Measurements from ENCODE around the gene SLC16A13. TPM values are rescaled to one million over a fixed set of nuclear protein-coding genes. Genes with fewer than 3 reads are reported as not detected.
A peak's percentile ranks its signal among the peaks of the same experiment; 100 is the strongest.

The SLC16A13 gene
- total and polyA plus RNA-seq, 7 experiments from 2014 or later = 1.8 to 20.9 (median 4.4) TPM

DNA sequence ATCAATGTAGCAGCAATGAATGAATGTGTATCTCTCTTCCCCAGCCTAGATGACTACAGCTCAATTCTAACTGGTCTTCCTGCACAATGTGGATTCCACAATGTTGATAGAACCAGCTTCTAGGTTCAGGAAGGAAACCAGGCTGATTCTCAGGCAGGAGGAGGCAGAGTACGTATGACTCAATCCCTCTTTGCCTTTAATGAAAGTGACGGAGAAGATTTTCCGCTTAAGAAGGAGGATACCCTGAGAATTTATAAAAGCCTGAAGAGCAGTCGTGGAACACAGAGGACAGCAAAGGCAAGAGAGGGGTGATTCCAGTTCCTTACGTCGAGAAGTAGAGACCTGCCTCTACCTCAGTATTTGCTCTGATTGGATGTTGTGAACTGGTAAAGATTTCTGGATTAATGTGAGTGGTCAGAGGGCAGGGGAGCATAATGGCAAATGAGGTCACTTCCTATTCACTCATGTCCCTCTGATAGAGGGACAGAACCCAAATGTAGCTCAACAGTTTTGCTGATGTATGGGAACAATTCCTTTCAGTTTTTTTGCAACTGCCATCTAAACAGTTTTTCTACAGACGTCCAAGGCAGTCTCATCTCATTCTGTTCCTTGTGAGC, 23.1 kb downstream of the SLC16A13 start:
- DNase-seq (no peak), ATAC-seq (no peak)
- peak overlapping the region in 1 of 9 donors; percentile 78 for H3K27ac Mint-ChIP-seq
- H3K36me3 Mint-ChIP-seq = no peaks in the 10 kb centered on the region
- no peaks in the 10 kb centered on the region for H3K9me3 Mint-ChIP-seq
- no peak overlapping the region for H3K4me3 Mint-ChIP-seq
- peaks cover 0 to 11% (median 3%) of the 10 kb centered on the region in 5 donors for H3K27me3 Mint-ChIP-seq
- peaks cover 0 to 8% (median 4%) of the 10 kb centered on the region in 7 donors for H3K4me1 Mint-ChIP-seq
- CTCF ChIA-PET = interaction anchor here (0.7 to 1.1 kb wide), 3 partner anchors 13 to 129 kb away, joined by 3 to 6 read pairs (median 4); no protein-coding TSS in a partner anchor
- Histone ChIP-seq H3K9me3 (ENCODE audit: control insufficient read depth in 2 of 3, low read length in 3 of 3) (no peaks in the 10 kb centered on the region), H3K36me3 (ENCODE audit: control insufficient read depth in 2 of 3, insufficient read depth in 3 of 3, low read length in 3 of 3) (no peaks in the 10 kb centered on the region), H3K4me3 (ENCODE audit: low read length) (no peak overlapping the region), H3K27ac (ENCODE audit: low read depth, low read length) (no peak overlapping the region), H3K4me1 (ENCODE audit: control insufficient read depth in 2 of 2, insufficient read depth in 2 of 2, low read length in 2 of 2) (no peaks in the 10 kb centered on the region), H3K27me3 (ENCODE audit: control insufficient read depth in 2 of 2, insufficient read depth in 2 of 2, low read length in 2 of 2) (no peaks in the 10 kb centered on the region)
- intact Hi-C loops (cut with micrococcal nuclease) = no loop called here
- POLR2A ChIA-PET = no interaction called here

DNA sequence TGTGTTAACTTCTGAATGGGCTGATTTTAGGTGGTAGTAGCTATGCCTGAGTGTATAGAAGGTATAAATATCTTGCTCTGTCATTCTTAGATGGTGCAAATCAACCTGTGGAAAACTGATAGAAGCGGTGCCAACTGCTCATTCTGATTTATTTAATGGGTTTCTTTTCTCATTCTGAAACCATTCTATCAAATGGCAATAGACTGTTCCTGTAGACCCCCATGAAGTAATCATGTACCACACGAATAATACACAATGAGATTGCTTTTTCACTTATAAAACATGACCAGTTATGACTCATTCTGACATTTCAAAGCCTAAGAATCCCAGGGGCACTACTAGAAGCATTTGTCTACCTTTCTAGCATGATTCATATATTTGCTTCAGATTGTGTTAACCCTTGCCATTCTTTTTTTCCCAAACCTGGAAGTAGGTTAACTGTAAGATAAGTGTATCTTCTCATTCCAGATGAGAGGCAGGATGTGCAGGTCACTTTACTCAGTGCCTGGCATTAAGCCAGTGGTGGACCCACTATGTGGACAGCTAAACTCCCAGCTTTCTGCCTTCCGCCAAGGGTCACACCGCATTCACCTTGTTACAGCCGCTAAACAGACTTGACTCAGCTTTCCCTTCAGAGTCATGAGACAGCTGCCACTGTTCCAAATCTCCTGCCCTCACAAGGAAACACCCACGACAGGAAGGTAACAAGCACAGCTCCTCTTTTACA, 24.5 kb downstream of the SLC16A13 start:
- Histone ChIP-seq H3K27ac (ENCODE audit: low read depth, low read length) (no peak overlapping the region), H3K4me3 (ENCODE audit: low read length) (no peak overlapping the region), H3K9me3 (ENCODE audit: control insufficient read depth in 2 of 3, low read length in 3 of 3) (no peaks in the 10 kb centered on the region), H3K4me1 (ENCODE audit: control insufficient read depth in 2 of 2, insufficient read depth in 2 of 2, low read length in 2 of 2) (no peaks in the 10 kb centered on the region), H3K36me3 (ENCODE audit: control insufficient read depth in 2 of 3, insufficient read depth in 3 of 3, low read length in 3 of 3) (no peaks in the 10 kb centered on the region), H3K27me3 (ENCODE audit: control insufficient read depth in 2 of 2, insufficient read depth in 2 of 2, low read length in 2 of 2) (no peaks in the 10 kb centered on the region)
- H3K27me3 Mint-ChIP-seq = peaks cover 0 to 10% (median 3%) of the 10 kb centered on the region in 5 donors
- no peaks in the 10 kb centered on the region for H3K36me3 Mint-ChIP-seq
- H3K4me3 Mint-ChIP-seq = no peak overlapping the region
- ChIA-PET CTCF (no interaction called here), POLR2A (interaction anchor here (0.6 to 0.7 kb wide), 2 partner anchors 29 to 65 kb away, joined by 3 read pairs; no protein-coding TSS in a partner anchor)
- H3K9me3 Mint-ChIP-seq = no peaks in the 10 kb centered on the region
- ATAC-seq (no peak), DNase-seq (peak in 1 of 9 donors; percentile 40)
- H3K4me1 Mint-ChIP-seq = peaks cover 0 to 8% (median 4%) of the 10 kb centered on the region in 7 donors
- H3K27ac Mint-ChIP-seq = peak overlapping the region in 2 of 9 donors; percentile 42 to 66
- intact Hi-C loops (cut with micrococcal nuclease) = no loop called here

DNA sequence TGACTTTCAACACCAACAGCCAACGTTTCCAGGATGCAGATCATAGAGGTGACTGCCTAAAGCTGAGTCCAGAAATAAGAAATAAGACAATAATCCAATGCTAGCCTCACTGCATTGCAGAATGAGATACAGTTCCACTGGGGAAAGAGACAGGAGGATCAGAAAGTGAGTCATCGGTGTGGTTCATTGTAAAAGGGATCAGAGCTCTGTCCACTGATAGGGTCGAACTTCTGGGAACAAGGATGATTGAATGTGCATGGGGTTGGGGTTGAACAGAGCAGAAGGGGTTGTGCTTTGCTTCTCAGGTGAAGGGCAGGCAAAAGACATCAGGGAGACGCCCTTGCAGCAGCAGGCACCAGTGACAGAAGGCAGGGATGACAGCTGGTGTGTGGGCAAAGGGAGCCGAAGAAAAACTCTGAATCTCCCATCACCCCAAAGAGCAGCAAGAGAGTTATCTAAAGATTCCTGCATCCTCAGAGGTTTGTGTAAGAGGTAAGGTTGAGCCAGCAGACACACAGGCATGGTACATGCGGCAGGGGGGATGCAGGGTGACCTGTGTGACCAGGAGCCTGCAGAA, 27.8 kb downstream of the SLC16A13 start:
- no peaks in the 10 kb centered on the region for H3K27me3 ChIP-seq (ENCODE audit: control insufficient read depth in 2 of 2, insufficient read depth in 2 of 2, low read length in 2 of 2)
- no peak overlapping the region for H3K4me3 ChIP-seq (ENCODE audit: low read length)
- POLR2A ChIA-PET = no interaction called here
- intact Hi-C loops (cut with micrococcal nuclease) = no loop called here
- H3K36me3 ChIP-seq (ENCODE audit: control insufficient read depth in 2 of 3, insufficient read depth in 3 of 3, low read length in 3 of 3) = no peaks in the 10 kb centered on the region
- no peak for DNase-seq
- no peaks in the 10 kb centered on the region for H3K4me1 ChIP-seq (ENCODE audit: control insufficient read depth in 2 of 2, insufficient read depth in 2 of 2, low read length in 2 of 2)
- no peak overlapping the region for H3K27ac Mint-ChIP-seq
- H3K4me1 Mint-ChIP-seq = peaks cover 0 to 8% (median 4%) of the 10 kb centered on the region in 7 donors
- CTCF ChIA-PET = interaction anchor here (0.7 to 1.6 kb wide), 2 partner anchors 8 to 18 kb away, joined by 3 to 9 read pairs; no protein-coding TSS in a partner anchor
- peaks cover 0 to 13% (median 3%) of the 10 kb centered on the region in 5 donors for H3K27me3 Mint-ChIP-seq
- H3K36me3 Mint-ChIP-seq = peaks cover 0 to 11% (median 6%) of the 10 kb centered on the region in 5 donors
- H3K27ac ChIP-seq (ENCODE audit: low read depth, low read length) = no peak overlapping the region
- H3K9me3 Mint-ChIP-seq = peaks cover 5 to 23% (median 11%) of the 10 kb centered on the region in 11 donors
- H3K4me3 Mint-ChIP-seq = no peak overlapping the region
- ATAC-seq = no peak
- H3K9me3 ChIP-seq (ENCODE audit: control insufficient read depth in 2 of 3, low read length in 3 of 3) = peaks cover 0 to 8% (median 0%) of the 10 kb centered on the region in 3 experiments

DNA sequence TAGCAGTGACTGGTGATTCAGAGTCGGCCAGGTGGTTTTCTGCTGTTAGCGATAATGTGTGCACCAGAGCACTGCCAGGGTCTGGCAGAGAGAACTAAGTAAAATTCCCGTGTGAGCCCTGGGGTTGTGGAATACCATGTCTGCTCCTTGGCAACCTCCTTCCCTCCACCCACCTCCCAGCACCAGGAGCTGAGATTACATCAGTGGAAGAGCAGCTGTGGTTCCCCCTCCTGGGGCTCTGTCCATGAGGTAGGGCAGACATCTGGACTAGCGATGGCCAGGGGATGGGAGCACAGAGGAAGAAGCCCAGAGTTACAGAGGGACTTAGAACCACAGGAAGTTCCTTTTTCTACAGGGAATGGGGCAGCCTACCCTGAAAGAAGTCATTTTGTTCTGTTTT, 28.4 kb downstream of the SLC16A13 start:
- ATAC-seq (no peak), DNase-seq (no peak)
- Mint-ChIP-seq H3K9me3 (peaks cover 9 to 29% (median 14%) of the 10 kb centered on the region in 11 donors), H3K4me3 (no peak overlapping the region), H3K27me3 (peaks cover 0 to 12% (median 0%) of the 10 kb centered on the region in 5 donors), H3K27ac (no peak overlapping the region), H3K36me3 (peaks cover 0 to 18% (median 12%) of the 10 kb centered on the region in 5 donors), H3K4me1 (peaks cover 0 to 8% (median 4%) of the 10 kb centered on the region in 7 donors)
- peaks cover 0 to 8% (median 0%) of the 10 kb centered on the region in 3 experiments for H3K9me3 ChIP-seq (ENCODE audit: control insufficient read depth in 2 of 3, low read length in 3 of 3)
- CTCF ChIA-PET = no interaction called here
- intact Hi-C loops (cut with micrococcal nuclease) = no loop called here
- no peaks in the 10 kb centered on the region for H3K27me3 ChIP-seq (ENCODE audit: control insufficient read depth in 2 of 2, insufficient read depth in 2 of 2, low read length in 2 of 2)
- H3K27ac ChIP-seq (ENCODE audit: low read depth, low read length) = no peak overlapping the region
- no peaks in the 10 kb centered on the region for H3K36me3 ChIP-seq (ENCODE audit: control insufficient read depth in 2 of 3, insufficient read depth in 3 of 3, low read length in 3 of 3)
- POLR2A ChIA-PET = no interaction called here
- no peaks in the 10 kb centered on the region for H3K4me1 ChIP-seq (ENCODE audit: control insufficient read depth in 2 of 2, insufficient read depth in 2 of 2, low read length in 2 of 2)
- H3K4me3 ChIP-seq (ENCODE audit: low read length) = no peak overlapping the region

DNA sequence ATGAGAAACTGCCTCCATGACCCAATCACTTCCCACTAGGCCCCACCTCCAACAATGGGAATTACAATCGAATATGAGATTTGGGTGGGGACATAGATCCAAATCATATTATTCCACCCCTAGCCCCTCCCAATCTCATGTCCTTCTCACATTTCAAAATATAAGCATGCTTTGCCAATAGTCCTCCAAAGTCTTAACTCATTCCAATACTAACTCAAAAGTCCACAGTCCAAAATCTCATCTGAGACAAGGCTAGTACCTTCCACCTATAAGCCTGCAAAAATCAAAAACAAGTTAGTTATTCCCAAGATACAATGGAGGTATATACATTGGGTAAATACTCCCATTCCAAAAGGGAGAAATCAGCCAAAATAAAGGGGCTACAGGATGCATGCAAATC, 31.4 kb downstream of the SLC16A13 start:
- POLR2A ChIA-PET = no interaction called here

DNA sequence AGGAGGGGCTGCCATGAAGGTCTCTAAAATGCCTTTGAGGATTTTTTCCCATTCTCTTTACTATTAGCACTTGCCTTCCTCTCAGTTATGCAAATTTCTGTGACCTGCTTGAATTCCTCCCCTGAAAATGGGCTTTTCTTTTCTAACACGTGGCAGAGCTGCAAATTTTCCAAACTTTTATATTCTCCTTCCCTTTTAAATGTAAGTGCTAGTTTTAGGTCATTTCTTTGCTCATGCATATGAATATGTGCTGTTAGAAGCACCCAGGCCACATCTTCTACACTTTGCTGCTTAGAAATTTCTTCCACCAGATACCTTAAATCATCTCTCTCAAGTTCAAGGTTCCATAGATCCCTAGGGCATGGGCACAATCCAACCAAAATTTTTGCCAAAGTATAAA, 32.5 kb downstream of the SLC16A13 start:
- H3K36me3 Mint-ChIP-seq = peaks cover 0 to 20% (median 12%) of the 10 kb centered on the region in 5 donors
- ChIA-PET POLR2A (no interaction called here), CTCF (no interaction called here)
- peaks cover 9 to 31% (median 15%) of the 10 kb centered on the region in 11 donors for H3K9me3 Mint-ChIP-seq
- peaks cover 0 to 19% (median 0%) of the 10 kb centered on the region in 5 donors for H3K27me3 Mint-ChIP-seq
- H3K4me3 ChIP-seq (ENCODE audit: low read length) = no peak overlapping the region
- ATAC-seq = no peak
- H3K4me1 Mint-ChIP-seq = peaks cover 0 to 3% (median 0%) of the 10 kb centered on the region in 7 donors
- H3K4me3 Mint-ChIP-seq = no peak overlapping the region
- no peak overlapping the region for H3K27ac Mint-ChIP-seq
- intact Hi-C loops (cut with micrococcal nuclease) = no loop called here
- H3K4me1 ChIP-seq (ENCODE audit: control insufficient read depth in 2 of 2, insufficient read depth in 2 of 2, low read length in 2 of 2) = no peaks in the 10 kb centered on the region
- H3K36me3 ChIP-seq (ENCODE audit: control insufficient read depth in 2 of 3, insufficient read depth in 3 of 3, low read length in 3 of 3) = no peaks in the 10 kb centered on the region
- H3K9me3 ChIP-seq (ENCODE audit: control insufficient read depth in 2 of 3, low read length in 3 of 3) = peaks cover 0 to 8% (median 0%) of the 10 kb centered on the region in 3 experiments
- H3K27ac ChIP-seq (ENCODE audit: low read depth, low read length) = no peak overlapping the region
- DNase-seq = no peak
- H3K27me3 ChIP-seq (ENCODE audit: control insufficient read depth in 2 of 2, insufficient read depth in 2 of 2, low read length in 2 of 2) = no peaks in the 10 kb centered on the region

More for the DNA sequence above, 31.4 kb downstream of the SLC16A13 start:
- peaks cover 0 to 3% (median 0%) of the 10 kb centered on the region in 7 donors for H3K4me1 Mint-ChIP-seq
- Histone ChIP-seq H3K9me3 (ENCODE audit: control insufficient read depth in 2 of 3, low read length in 3 of 3) (peaks cover 0 to 8% (median 0%) of the 10 kb centered on the region in 3 experiments), H3K4me1 (ENCODE audit: control insufficient read depth in 2 of 2, insufficient read depth in 2 of 2, low read length in 2 of 2) (no peaks in the 10 kb centered on the region), H3K36me3 (ENCODE audit: control insufficient read depth in 2 of 3, insufficient read depth in 3 of 3, low read length in 3 of 3) (no peaks in the 10 kb centered on the region), H3K4me3 (ENCODE audit: low read length) (no peak overlapping the region), H3K27ac (ENCODE audit: low read depth, low read length) (no peak overlapping the region), H3K27me3 (ENCODE audit: control insufficient read depth in 2 of 2, insufficient read depth in 2 of 2, low read length in 2 of 2) (no peaks in the 10 kb centered on the region)
- intact Hi-C loops (cut with micrococcal nuclease) = no loop called here
- H3K9me3 Mint-ChIP-seq = peaks cover 9 to 31% (median 15%) of the 10 kb centered on the region in 11 donors
- H3K4me3 Mint-ChIP-seq = no peak overlapping the region
- H3K27ac Mint-ChIP-seq = no peak overlapping the region
- ATAC-seq = no peak
- H3K27me3 Mint-ChIP-seq = peaks cover 0 to 16% (median 0%) of the 10 kb centered on the region in 5 donors
- H3K36me3 Mint-ChIP-seq = peaks cover 0 to 20% (median 12%) of the 10 kb centered on the region in 5 donors
- CTCF ChIA-PET = no interaction called here
- no peak for DNase-seq

Data from naive thymus-derived CD4-positive, alpha-beta T cell (primary cell).